Epithelial cell of proximal tubule (primary cell): Measurements from ENCODE around the gene PARN. TPM values are rescaled to one million over a fixed set of nuclear protein-coding genes. Genes with fewer than 3 reads are reported as not detected.

Source experiments
- DNase-seq: peaks from one replicate; pipeline ENCODE4 v3.0.0-alpha.2; 2011; ENCODE audit warnings: low read depth
- H3K4me3 ChIP-seq: 2 replicates; pipeline ENCODE4 v1.5.1; 2011; ENCODE audit warnings: low read depth, mild to moderate bottlenecking, low read length
- CTCF ChIP-seq: conservative IDR thresholded peaks from 2 replicates; pipeline ENCODE4 v1.5.1; 2012; ENCODE audit warnings: low read depth, mild to moderate bottlenecking, low read length
- total RNA-seq: library from RNA; depleted of rRNA; stranded (reverse); fragments of >200 nt; gene quantifications from 2 replicates; pipeline ENCODE4 v1.2.3, GENCODE V29; 2015

PARN gene
- total RNA-seq, 1 donor from 2014 or later: 28.5 TPM

GRCh38 chr16:14513389-14514107, 116.5 kb downstream of the PARN start:
- DNase-seq: no peak
- no peak overlapping the region for H3K4me3 ChIP-seq
- TF ChIP-seq CTCF: no peak

DNA sequence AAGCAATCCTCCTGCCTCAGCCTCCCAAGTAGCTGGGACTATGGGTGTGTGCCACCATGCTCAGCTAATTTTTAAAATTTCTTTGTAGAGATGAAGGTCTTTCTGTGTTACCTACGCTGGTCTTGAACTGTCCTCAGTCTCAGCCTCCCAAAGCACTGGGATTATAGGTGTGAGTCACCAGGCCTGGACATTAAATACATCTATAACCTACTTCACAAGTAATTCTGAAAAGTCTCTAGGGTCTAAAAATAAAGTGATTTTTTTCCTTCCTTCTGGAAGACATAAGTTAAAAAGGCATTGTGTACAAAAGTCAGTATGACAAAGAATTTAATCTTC, 118.3 kb downstream of the PARN start:
- H3K4me3 ChIP-seq: no peak overlapping the region
- DNase-seq: no peak
- no peak for TF ChIP-seq CTCF

GRCh38 chr16:14510939-14511799, 118.9 kb downstream of the PARN start:
- H3K4me3 ChIP-seq: no peak overlapping the region
- no peak for TF ChIP-seq CTCF
- DNase-seq: no peak

GRCh38 chr16:14510581-14510938, 119.5 kb downstream of the PARN start:
- no peak for DNase-seq
- H3K4me3 ChIP-seq: no peak overlapping the region
- no peak for TF ChIP-seq CTCF

GRCh38 chr16:14509675-14510132, 120.4 kb downstream of the PARN start:
- H3K4me3 ChIP-seq: no peak overlapping the region
- DNase-seq: no peak
- TF ChIP-seq CTCF: no peak

GRCh38 chr16:14509055-14509454, 121.0 kb downstream of the PARN start:
- TF ChIP-seq CTCF: no peak
- H3K4me3 ChIP-seq: no peak overlapping the region
- no peak for DNase-seq
